ENCODE measurements around the gene RNF223. TPM values are rescaled to one million over a fixed set of nuclear protein-coding genes. Genes with fewer than 3 reads are reported as not detected.

Gene RNF223
- total and polyA plus RNA-seq, 11 donors: not detected

DNA sequence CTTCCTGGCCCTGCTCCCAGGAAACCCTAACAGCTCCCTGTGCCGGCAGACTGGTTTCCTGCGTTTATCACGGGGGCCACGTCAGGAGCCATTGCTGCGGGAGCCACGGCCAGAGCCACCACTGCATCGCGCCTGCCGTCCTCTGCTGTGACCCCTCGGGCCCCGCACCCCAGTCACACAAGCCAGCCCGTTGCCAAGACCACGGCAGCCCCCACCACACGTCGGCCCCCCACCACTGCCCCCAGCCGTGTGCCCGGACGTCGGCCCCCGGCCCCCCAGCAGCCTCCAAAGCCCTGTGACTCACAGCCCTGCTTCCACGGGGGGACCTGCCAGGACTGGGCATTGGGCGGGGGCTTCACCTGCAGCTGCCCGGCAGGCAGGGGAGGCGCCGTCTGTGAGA, 26.1 kb downstream of the RNF223 start:
- Histone ChIP-seq H3K9me3 (no peaks in the 10 kb centered on the region), H3K36me3 (peaks cover 0 to 66% (median 5%) of the 10 kb centered on the region in 9 donors), H3K4me1 (no peaks in the 10 kb centered on the region), H3K27me3 (no peaks in the 10 kb centered on the region), H3K27ac (no peak overlapping the region), H3K4me3 (no peak overlapping the region)
- WGBS, 4 donors: 87 to 94% (median 93%) methylated on average over 14 to 25 of the region's 25 CpGs
- intact Hi-C loops (cut with DNase I): no loop called here
- DNase-seq (no peak), ATAC-seq (no peak)
- no peak for TF ChIP-seq POLR2A (IDR thresholded peaks at IDR 0.05)
- TF ChIP-seq, protein P1, sequence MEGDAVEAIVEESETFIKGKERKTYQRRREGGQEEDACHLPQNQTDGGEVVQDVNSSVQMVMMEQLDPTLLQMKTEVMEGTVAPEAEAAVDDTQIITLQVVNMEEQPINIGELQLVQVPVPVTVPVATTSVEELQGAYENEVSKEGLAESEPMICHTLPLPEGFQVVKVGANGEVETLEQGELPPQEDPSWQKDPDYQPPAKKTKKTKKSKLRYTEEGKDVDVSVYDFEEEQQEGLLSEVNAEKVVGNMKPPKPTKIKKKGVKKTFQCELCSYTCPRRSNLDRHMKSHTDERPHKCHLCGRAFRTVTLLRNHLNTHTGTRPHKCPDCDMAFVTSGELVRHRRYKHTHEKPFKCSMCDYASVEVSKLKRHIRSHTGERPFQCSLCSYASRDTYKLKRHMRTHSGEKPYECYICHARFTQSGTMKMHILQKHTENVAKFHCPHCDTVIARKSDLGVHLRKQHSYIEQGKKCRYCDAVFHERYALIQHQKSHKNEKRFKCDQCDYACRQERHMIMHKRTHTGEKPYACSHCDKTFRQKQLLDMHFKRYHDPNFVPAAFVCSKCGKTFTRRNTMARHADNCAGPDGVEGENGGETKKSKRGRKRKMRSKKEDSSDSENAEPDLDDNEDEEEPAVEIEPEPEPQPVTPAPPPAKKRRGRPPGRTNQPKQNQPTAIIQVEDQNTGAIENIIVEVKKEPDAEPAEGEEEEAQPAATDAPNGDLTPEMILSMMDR (IDR thresholded peaks at IDR 0.05): no peak

DNA sequence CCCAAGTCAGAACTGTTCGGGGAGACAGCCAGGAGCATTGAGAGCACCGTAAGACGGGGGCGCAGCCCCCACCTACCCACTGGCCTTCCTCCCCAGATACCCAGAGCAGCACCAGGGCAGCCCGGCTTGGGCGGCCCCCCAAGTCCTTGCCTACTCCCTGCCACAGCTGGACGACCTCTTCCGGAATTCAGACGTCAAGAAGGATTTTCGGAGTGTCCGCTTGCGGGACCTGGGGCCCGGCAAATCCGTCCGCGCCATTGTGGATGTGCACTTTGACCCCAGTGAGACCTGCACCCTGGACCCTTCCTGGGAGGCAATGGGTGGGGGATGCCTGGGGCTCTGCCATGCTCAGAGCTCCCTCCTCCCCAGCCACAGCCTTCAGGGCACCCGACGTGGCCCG, 26.7 kb downstream of the RNF223 start:
- H3K4me3 ChIP-seq: no peak overlapping the region
- no peaks in the 10 kb centered on the region for H3K27me3 ChIP-seq
- DNase-seq: no peak
- H3K27ac ChIP-seq: no peak overlapping the region
- 95 to 100% (median 97%) methylated on average over 14 to 19 of the region's 19 CpGs for WGBS, 4 donors
- H3K36me3 ChIP-seq: peaks cover 0 to 66% (median 5%) of the 10 kb centered on the region in 9 donors
- no peaks in the 10 kb centered on the region for H3K4me1 ChIP-seq
- TF ChIP-seq POLR2A (IDR thresholded peaks at IDR 0.05): no peak
- ATAC-seq: no peak
- intact Hi-C loops (cut with DNase I): no loop called here
- H3K9me3 ChIP-seq: no peaks in the 10 kb centered on the region

- H3K27me3 ChIP-seq: no peaks in the 10 kb centered on the region
- no peaks in the 10 kb centered on the region for H3K4me1 ChIP-seq
- H3K4me3 ChIP-seq: no peak overlapping the region
- no peaks in the 10 kb centered on the region for H3K9me3 ChIP-seq
- 95 to 98% (median 96%) methylated on average over 12 to 26 of the region's 26 CpGs for WGBS, 4 donors
- DNase-seq: no peak
- TF ChIP-seq, protein P1 (IDR thresholded peaks at IDR 0.05): no peak
- TF ChIP-seq POLR2A (IDR thresholded peaks at IDR 0.05): no peak
- intact Hi-C loops (cut with DNase I): no loop called here
- H3K27ac ChIP-seq: no peak overlapping the region
- H3K36me3 ChIP-seq: peaks cover 0 to 62% (median 5%) of the 10 kb centered on the region in 9 donors
- no peak for ATAC-seq
Measured at GRCh38 chr1:1046767-1047166, 27.3 kb downstream of the RNF223 start.

- intact Hi-C loops (cut with DNase I): no loop called here
- TF ChIP-seq, protein P1 (IDR thresholded peaks at IDR 0.05): no peak
- no peak for TF ChIP-seq POLR2A (IDR thresholded peaks at IDR 0.05)
- H3K9me3 ChIP-seq: no peaks in the 10 kb centered on the region
- H3K4me1 ChIP-seq: peaks cover 0 to under 1% (median 0%) of the 10 kb centered on the region in 12 donors
- ATAC-seq: no peak
- peaks cover 0 to 57% (median 5%) of the 10 kb centered on the region in 9 donors for H3K36me3 ChIP-seq
- H3K27me3 ChIP-seq: no peaks in the 10 kb centered on the region
- H3K4me3 ChIP-seq: no peak overlapping the region
- no peak overlapping the region for H3K27ac ChIP-seq
- WGBS, 4 donors: 94 to 96% (median 95%) methylated on average over 17 to 20 of the region's 20 CpGs
- DNase-seq: no peak
Measured at GRCh38 chr1:1046243-1046642, 27.9 kb downstream of the RNF223 start.

- Histone ChIP-seq H3K36me3 (peaks cover 0 to 48% (median 5%) of the 10 kb centered on the region in 9 donors), H3K27ac (no peak overlapping the region), H3K9me3 (no peaks in the 10 kb centered on the region), H3K27me3 (peaks cover 0 to 5% (median 0%) of the 10 kb centered on the region in 9 donors), H3K4me3 (no peak overlapping the region), H3K4me1 (peaks cover 0 to 9% (median 5%) of the 10 kb centered on the region in 12 donors)
- ATAC-seq (no peak), DNase-seq (no peak)
- intact Hi-C loops (cut with DNase I): no loop called here
- TF ChIP-seq, protein P1 (IDR thresholded peaks at IDR 0.05): no peak
- TF ChIP-seq POLR2A (IDR thresholded peaks at IDR 0.05): no peak
- 96 to 98% (median 97%) methylated on average over 10 to 23 of the region's 23 CpGs for WGBS, 4 donors
Measured at GRCh38 chr1:1045129-1045528, 29.0 kb downstream of the RNF223 start.
